Lung (tissue), 12 donors: ENCODE results near the gene MIF. TPM values are rescaled to one million over a fixed set of nuclear protein-coding genes. Genes with fewer than 3 reads are reported as not detected.

Experiments
- ATAC-seq: fragments of 200-7000 bp; cut with Tn5 transposase; one replicate; pipeline ENCODE4 v1.9.1; 2020; ENCODE audit warnings: moderate number of reproducible peaks; ENCODE audit not compliant: insufficient read depth, low FRiP score
- DNase-seq, 3 donors: peaks; one replicate each; pipeline ENCODE4 v3.0.0-alpha.2; 2013 to 2017
- H3K27ac ChIP-seq, 2 donors: one replicate each; pipeline ENCODE4 v1.5.1; 2013; ENCODE audit warnings: mild to moderate bottlenecking in 2 of 2, moderate library complexity in 2 of 2, control low read depth in 1 of 2, inconsistent platforms in 1 of 2, low read depth in 1 of 2, low read length in 1 of 2
- H3K27me3 ChIP-seq, 3 donors: one replicate each; pipeline ENCODE4 v1.5.1; 2013; ENCODE audit warnings: low read length in 2 of 3; ENCODE audit not compliant: control insufficient read depth in 3 of 3, insufficient read depth in 3 of 3
- H3K36me3 ChIP-seq, 4 donors: one replicate each; pipeline ENCODE4 v1.5.1; 2013; ENCODE audit warnings: low read length in 4 of 4, mild to moderate bottlenecking in 1 of 4, moderate library complexity in 1 of 4; ENCODE audit not compliant: control insufficient read depth in 4 of 4, insufficient read depth in 4 of 4
- H3K4me1 ChIP-seq, 5 donors: one replicate each; pipeline ENCODE4 v1.5.1; 2013; ENCODE audit warnings: low read length in 5 of 5, mild to moderate bottlenecking in 2 of 5, moderate library complexity in 1 of 5; ENCODE audit not compliant: control insufficient read depth in 5 of 5, insufficient read depth in 5 of 5
- H3K4me3 ChIP-seq: one replicate; pipeline ENCODE4 v1.5.1; 2013; ENCODE audit warnings: mild to moderate bottlenecking, control low read depth, moderate library complexity
- H3K9ac ChIP-seq, 2 donors: one replicate each; pipeline ENCODE4 v1.5.1; 2013; ENCODE audit warnings: low read length in 2 of 2, control low read depth in 1 of 2; ENCODE audit not compliant: insufficient read depth in 1 of 2
- H3K9me3 ChIP-seq, 4 donors: one replicate each; pipeline ENCODE4 v1.5.1; 2013; ENCODE audit warnings: low read length in 3 of 4, mild to moderate bottlenecking in 1 of 4, moderate library complexity in 1 of 4; ENCODE audit not compliant: control insufficient read depth in 4 of 4, insufficient read depth in 3 of 4
- WGBS, 2 donors: extraction: QIAGEN DNeasy Blood & Tissue Kit; methylation state at CpG; one replicate each; pipeline ENCODE4 v1.1.7; 2013; 5-methylcytosine and 5-hydroxymethylcytosine counted together
- polyA plus RNA-seq, 2 donors: library from polyadenylated mRNA; stranded (reverse); fragments of 200-250 nt; gene quantifications; one replicate each; pipeline ENCODE4 v1.2.1, GENCODE V29; 2013
- total RNA-seq, 2 donors: library from RNA; depleted of rRNA in 1 of 2; stranded (reverse); fragments of >200 nt in 1 of 2; gene quantifications; one replicate each; pipeline ENCODE4 v1.2.1, GENCODE V29; 2014 to 2021
- TF ChIP-seq, protein P1 (sequence below): IDR thresholded peaks from 2 replicates; pipeline ENCODE4 v1.5.1; 2012; ENCODE audit warnings: mild to moderate bottlenecking; ENCODE audit errors: control extremely low read depth, extremely low read depth
- donor health status: control.
- donor health status: control.
- donor health status: Bipolar disorder and iron deficiency.
- donor health status: healthy.
- donor health status: DM: yes; HTN: yes; CAD: no.

The MIF gene
- total and polyA plus RNA-seq, 4 donors: 71.8 to 887 (median 801) TPM

DNA sequence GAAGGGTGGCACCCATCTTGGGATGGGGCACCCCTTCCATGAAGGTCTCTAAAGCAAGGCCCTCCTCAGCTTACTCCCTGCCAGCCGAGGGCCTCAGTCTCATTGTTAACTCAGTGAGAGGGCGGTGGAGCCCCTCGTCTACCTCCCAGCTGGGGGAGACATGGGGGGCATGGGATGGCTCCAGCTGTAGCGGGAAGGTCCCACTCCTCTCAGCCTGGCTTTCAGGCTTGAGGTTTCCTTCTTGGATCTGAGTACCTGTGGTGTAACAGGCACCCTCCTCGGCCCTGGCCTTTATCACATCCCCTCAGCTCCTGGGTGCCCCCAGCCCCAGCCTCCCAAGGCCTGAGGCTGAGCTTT, 2.0 kb downstream of the MIF start:
- DNase-seq: no peak
- Histone ChIP-seq H3K27ac (no peak overlapping the region), H3K27me3 (no peaks in the 10 kb centered on the region), H3K9ac (no peak overlapping the region), H3K4me3 (no peak overlapping the region), H3K4me1 (peaks cover 0 to 17% (median 4%) of the 10 kb centered on the region in 5 donors), H3K9me3 (no peaks in the 10 kb centered on the region), H3K36me3 (peaks cover 3 to 15% (median 12%) of the 10 kb centered on the region in 4 donors)
- TF ChIP-seq, protein P1, sequence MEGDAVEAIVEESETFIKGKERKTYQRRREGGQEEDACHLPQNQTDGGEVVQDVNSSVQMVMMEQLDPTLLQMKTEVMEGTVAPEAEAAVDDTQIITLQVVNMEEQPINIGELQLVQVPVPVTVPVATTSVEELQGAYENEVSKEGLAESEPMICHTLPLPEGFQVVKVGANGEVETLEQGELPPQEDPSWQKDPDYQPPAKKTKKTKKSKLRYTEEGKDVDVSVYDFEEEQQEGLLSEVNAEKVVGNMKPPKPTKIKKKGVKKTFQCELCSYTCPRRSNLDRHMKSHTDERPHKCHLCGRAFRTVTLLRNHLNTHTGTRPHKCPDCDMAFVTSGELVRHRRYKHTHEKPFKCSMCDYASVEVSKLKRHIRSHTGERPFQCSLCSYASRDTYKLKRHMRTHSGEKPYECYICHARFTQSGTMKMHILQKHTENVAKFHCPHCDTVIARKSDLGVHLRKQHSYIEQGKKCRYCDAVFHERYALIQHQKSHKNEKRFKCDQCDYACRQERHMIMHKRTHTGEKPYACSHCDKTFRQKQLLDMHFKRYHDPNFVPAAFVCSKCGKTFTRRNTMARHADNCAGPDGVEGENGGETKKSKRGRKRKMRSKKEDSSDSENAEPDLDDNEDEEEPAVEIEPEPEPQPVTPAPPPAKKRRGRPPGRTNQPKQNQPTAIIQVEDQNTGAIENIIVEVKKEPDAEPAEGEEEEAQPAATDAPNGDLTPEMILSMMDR: no peak
- no peak for ATAC-seq
- 92% methylated on average over 5 of the region's 5 CpGs for WGBS, 2 donors

DNA sequence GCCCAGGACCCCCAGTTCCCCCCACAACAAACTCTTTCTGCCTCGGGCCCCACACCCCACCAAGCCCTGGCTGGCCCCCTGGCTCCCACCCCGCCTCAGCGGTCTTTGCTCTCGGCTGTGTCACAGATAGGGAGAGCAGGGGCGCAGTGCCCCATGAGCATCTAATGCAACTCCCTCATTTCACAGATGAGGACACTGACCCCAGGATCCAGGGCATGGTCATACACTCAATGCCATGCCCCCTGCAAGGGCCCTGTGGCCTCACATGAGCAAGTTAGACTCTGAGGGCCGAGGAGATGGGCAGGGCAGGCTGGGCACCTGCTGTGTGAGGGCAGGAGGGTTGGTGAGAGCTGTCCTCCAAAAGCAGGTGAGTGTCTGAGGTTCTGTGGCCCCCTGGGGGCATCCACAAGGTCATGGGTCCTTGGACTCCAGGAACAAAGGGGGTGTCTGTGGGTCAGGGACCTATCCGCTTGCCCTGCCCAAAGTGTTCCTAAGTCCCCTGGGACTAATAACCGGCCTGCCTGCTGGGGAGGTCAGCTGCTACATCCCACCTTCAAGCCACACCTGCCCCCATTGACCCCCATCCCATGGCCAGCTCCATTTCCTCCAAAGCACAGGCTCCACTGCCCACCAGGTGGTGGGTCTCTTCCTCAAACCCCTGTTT, 2.5 kb downstream of the MIF start:
- no peak overlapping the region for H3K27ac ChIP-seq
- 94 to 95% methylated on average over 8 of the region's 8 CpGs for WGBS, 2 donors
- DNase-seq: no peak
- no peaks in the 10 kb centered on the region for H3K9me3 ChIP-seq
- ATAC-seq: no peak
- H3K9ac ChIP-seq: no peak overlapping the region
- H3K27me3 ChIP-seq: no peaks in the 10 kb centered on the region
- H3K4me3 ChIP-seq: no peak overlapping the region
- H3K36me3 ChIP-seq: peaks cover 3 to 15% (median 12%) of the 10 kb centered on the region in 4 donors
- peaks cover 0 to 17% (median 6%) of the 10 kb centered on the region in 5 donors for H3K4me1 ChIP-seq
- TF ChIP-seq, protein P1: no peak

DNA sequence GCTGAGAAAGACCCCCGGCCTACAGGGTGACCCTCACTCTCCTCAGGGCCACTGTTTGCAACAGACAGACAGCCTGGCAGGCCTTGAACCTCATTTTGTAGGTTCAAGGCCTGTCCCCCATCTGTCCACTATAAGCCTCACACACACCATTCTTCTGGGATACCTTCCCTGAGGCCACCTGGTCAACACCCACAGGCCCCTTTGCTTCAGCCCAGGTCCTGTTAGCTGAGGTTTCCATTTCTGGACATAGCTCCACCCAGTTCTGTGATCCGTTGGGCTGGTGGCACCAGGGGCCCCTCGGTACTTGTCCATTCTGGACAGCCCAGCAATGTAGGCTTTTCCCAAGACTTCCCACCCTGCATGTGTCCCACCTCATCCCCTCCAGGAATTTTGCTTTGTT, 3.1 kb downstream of the MIF start:
- H3K4me3 ChIP-seq: no peak overlapping the region
- H3K9me3 ChIP-seq: no peaks in the 10 kb centered on the region
- no peak for DNase-seq
- no peak overlapping the region for H3K27ac ChIP-seq
- H3K27me3 ChIP-seq: no peaks in the 10 kb centered on the region
- ATAC-seq: no peak
- H3K36me3 ChIP-seq: peaks cover 3 to 15% (median 12%) of the 10 kb centered on the region in 4 donors
- H3K9ac ChIP-seq: no peak overlapping the region
- peaks cover 0 to 17% (median 6%) of the 10 kb centered on the region in 5 donors for H3K4me1 ChIP-seq
- TF ChIP-seq, protein P1: no peak
- 89 to 96% methylated on average over 3 of the region's 3 CpGs for WGBS, 2 donors
